KBM-7 (cell line): ENCODE results near the gene RPP38.

Experiments
- DNase-seq: peaks from one replicate; pipeline ENCODE4 v3.0.0-alpha.2; 2015
- in situ Hi-C: fragments of 300-500 bp; cut with MboI; formaldehyde crosslinking; loops from 2 replicates; pipeline ENCODE4 v1.14.3; 2020; ENCODE audit warnings: low sequenced_read_pairs, low pct_unique_long_range_greater_than_20kb, mixed read lengths

RPP38 gene

DNA sequence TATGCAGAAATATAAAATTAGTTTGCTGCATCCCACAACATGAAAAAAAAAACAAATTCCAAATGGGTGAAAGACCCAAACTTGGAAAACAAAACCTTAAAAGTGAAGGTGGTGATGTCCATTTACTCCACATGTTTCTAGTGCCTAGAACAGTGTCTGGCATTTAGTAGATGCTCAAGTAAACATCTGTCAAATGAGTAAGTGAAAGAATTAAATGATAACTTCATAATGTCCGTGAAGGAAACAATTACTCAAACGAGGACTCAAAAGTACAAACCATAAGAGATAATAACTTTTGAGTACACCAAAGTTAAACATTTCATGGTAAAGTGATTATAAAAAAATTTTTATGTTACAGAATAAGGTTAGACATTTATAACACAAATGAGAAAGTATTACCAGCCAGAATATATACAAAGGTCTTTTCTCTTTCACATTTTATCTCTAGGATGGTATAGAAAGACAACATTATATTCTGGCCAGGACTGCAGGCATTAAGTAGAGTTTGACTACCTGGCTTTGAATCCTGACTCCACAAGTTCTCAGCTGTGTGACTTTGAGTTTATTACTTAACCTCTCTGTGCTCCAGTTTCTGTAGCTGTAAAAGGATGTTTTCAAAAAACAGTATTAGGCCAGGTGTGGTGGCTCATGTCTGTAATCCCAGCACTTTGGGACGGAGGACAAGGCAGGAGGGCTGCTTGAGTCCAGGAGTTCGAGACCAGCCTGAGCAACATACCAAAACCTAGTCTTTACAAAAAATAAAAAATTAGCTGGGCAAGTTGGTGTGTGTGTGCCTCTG is 50.6 kb downstream of the RPP38 start:
- in situ Hi-C loops = no loop called here
- no peak for DNase-seq

DNA sequence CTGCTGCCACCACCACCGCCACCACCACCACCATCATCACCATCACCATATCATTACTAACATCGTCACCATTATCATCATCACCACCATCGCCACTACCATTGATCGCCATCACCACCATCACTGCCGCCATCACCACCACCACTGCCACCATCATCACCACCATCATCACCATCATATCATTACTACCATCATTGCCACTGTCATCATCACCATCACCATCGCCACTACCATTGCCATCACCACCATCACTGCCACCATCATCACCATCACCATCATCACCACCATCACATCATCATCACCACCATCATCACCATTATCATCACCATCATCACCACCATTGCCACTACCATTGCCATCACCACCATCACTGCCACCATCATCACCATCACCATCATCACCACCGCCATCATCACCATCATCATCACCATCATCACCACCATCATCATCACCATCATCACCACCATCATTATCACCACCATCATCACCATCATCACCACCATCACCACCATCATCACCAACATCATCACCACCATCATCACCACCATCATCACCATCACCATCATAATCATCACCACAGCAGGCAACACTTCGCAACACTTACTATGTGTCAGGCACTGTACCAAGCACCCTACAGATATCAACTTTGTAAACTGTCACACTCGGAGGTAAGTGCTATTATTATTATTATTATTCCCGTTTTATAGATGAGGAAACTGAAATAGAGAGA is 52.1 kb downstream of the RPP38 start:
- in situ Hi-C loops = no loop called here

DNA sequence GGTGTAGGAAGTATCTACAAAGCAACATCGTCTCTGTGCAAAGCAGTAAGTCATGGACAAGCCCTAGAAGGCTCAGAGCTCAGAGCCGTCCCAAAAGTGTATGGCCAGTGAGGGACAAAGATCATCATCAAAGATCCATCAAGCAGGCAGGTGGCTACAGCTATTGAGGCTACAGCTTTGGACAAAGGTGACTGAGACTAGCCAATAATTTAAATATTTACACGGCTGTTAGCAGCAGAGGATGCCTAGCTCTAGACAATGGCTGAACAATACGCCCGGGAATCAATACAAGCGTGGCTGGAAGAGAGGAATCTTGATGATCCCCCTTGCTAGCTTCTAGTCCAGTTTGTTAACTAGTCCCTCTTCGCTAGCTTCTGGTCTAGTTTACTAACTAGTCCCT is 53.4 kb downstream of the RPP38 start:
- in situ Hi-C loops = no loop called here
- DNase-seq = no peak

More for the DNA sequence above, 52.1 kb downstream of the RPP38 start:
- DNase-seq = no peak

DNA sequence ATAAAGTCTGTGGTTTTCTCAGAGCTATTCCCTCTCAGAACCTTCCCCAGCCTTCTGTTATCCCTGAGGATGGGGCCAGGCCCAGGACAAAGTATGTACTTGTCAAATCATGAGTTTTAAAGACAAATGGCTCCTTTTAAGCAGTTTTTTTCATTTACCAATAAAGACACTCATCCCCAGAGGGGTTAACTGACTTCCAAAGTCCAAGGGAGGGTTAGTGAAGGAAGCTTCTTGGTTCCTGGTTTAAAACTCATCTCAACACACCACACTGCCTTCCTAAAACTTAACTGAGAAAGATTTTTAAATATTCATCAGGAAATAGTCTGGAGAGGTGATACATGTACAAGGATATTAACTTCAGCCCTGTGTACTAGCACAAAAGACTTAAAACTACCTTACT is 55.4 kb downstream of the RPP38 start:
- in situ Hi-C loops = no loop called here
- DNase-seq = no peak
